ENCODE data around the gene FAIM2. TPM values are rescaled to one million over a fixed set of nuclear protein-coding genes. Genes with fewer than 3 reads are reported as not detected.
"Not testable (repeated sequence)": the region's sequence is repeated elsewhere in the genome, so short reads cannot be mapped to it uniquely, and the experiment has no call there.

Gene FAIM2
- total RNA-seq, 2 experiments from 2014 or later, result 0.33 to 0.50 TPM

GRCh38 chr12:49885663-49886461 is 17.8 kb downstream of the FAIM2 start:
- DNase-seq, result no peak
- ChIA-PET CTCF (interaction anchor here (0.5 to 0.9 kb wide), 3 partner anchors 81 to 96 kb away, joined by 3 to 4 read pairs (median 3); no protein-coding TSS in a partner anchor), POLR2A (no interaction called here)
- Mint-ChIP-seq H3K4me1 (no peaks in the 10 kb centered on the region), H3K36me3 (ENCODE audit: low read depth) (no peaks in the 10 kb centered on the region), H3K4me3 (no peak overlapping the region), H3K9me3 (no peaks in the 10 kb centered on the region), H3K27ac (no peak overlapping the region), H3K27me3 (no peaks in the 10 kb centered on the region)

- H3K4me3 Mint-ChIP-seq, result no peak overlapping the region
- ChIA-PET POLR2A (no interaction called here), CTCF (interaction anchor here (0.9 kb wide), 1 partner anchor 82 kb away, joined by 3 read pairs; no protein-coding TSS in a partner anchor)
- DNase-seq, result no peak
- H3K36me3 Mint-ChIP-seq (ENCODE audit: low read depth), result no peaks in the 10 kb centered on the region
- no peaks in the 10 kb centered on the region for H3K4me1 Mint-ChIP-seq
- H3K27ac Mint-ChIP-seq, result no peak overlapping the region
- no peaks in the 10 kb centered on the region for H3K27me3 Mint-ChIP-seq
- peaks cover 7% of the 10 kb centered on the region for H3K9me3 Mint-ChIP-seq
Measured at GRCh38 chr12:49885118-49885517, 18.6 kb downstream of the FAIM2 start.

DNA sequence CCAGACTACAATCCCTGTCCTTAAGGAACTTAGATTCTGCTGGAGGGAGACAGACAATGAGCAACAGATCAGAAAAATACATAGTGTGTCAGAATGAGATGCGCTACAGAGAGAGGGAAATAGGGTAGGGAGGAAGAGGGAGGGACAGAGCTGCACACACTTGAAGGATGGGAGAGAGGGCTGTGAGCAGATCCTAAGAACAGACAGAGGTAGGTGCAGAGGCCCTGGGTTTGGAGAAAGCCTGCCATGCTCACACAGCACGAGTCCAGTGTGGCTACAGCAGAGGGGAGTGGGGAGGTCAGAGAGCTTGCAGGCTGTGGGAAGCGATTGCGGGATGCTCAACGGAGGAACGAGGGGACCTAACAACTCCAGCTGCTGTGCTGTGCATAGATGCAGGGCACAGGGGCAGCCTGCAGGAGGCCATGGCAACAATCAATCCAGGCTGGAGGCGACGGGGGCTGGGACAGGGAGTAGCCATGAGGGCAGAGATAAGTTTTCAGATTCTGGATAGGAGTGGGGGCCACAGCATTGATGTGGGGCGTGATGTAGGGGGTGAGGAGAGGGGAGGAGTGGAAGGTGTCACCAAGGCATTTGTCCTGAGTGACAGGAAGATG is 20.7 kb downstream of the FAIM2 start:
- H3K27ac Mint-ChIP-seq, result no peak overlapping the region
- ChIA-PET POLR2A (no interaction called here), CTCF (interaction anchor here (0.6 to 1.4 kb wide), 3 partner anchors 11 to 87 kb away, joined by 3 read pairs; no protein-coding TSS in a partner anchor)
- no peak overlapping the region for H3K4me3 Mint-ChIP-seq
- H3K27me3 Mint-ChIP-seq, result no peaks in the 10 kb centered on the region
- no peak for DNase-seq
- no peaks in the 10 kb centered on the region for H3K4me1 Mint-ChIP-seq
- peaks cover 29% of the 10 kb centered on the region for H3K9me3 Mint-ChIP-seq
- no peaks in the 10 kb centered on the region for H3K36me3 Mint-ChIP-seq (ENCODE audit: low read depth)

DNA sequence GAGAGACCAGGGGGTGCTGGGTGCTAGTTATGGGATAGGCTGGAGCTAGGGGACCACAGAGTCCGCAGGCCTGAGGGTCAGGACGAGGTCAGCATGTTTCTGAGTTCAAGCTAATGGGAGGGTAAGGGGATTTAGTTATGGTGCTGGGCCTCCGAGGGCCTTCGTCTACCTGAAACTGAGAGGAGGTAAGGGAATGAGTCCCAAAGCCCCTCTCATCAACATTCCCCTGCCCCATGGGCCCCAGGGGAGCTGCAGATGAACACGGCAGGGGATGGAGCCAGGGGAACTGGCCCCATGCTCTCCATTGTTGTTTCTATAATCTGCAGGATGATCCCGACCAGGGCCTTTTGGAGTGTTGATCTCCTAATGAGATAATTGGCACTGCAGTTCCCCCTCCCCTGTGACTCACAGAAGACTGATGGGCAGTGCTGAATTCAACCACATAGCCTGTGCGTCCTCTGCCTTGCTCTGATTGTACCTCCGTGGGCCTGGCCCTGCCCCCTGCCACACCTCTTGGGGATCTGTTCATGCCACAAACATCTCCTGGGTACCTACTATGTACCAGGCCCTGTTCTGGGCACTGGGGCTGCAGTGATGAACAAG is 21.4 kb downstream of the FAIM2 start:
- Mint-ChIP-seq H3K36me3 (ENCODE audit: low read depth) (no peaks in the 10 kb centered on the region), H3K27ac (no peak overlapping the region), H3K9me3 (peaks cover 35% of the 10 kb centered on the region), H3K4me3 (no peak overlapping the region), H3K4me1 (no peaks in the 10 kb centered on the region), H3K27me3 (no peaks in the 10 kb centered on the region)
- CTCF ChIA-PET, result interaction anchor here (1.4 kb wide), 1 partner anchor 10 kb away, joined by 3 read pairs; no protein-coding TSS in a partner anchor
- POLR2A ChIA-PET, result no interaction called here
- no peak for DNase-seq

- H3K4me1 Mint-ChIP-seq, result no peaks in the 10 kb centered on the region
- POLR2A ChIA-PET, result no interaction called here
- DNase-seq, result no peak
- peaks cover 35% of the 10 kb centered on the region for H3K9me3 Mint-ChIP-seq
- no peaks in the 10 kb centered on the region for H3K27me3 Mint-ChIP-seq
- no peaks in the 10 kb centered on the region for H3K36me3 Mint-ChIP-seq (ENCODE audit: low read depth)
- no peak overlapping the region for H3K4me3 Mint-ChIP-seq
- no peak overlapping the region for H3K27ac Mint-ChIP-seq
- CTCF ChIA-PET, result interaction anchor here (0.5 to 1.4 kb wide), 3 partner anchors 10 to 15 kb away, joined by 3 to 6 read pairs (median 3); no protein-coding TSS in a partner anchor
Measured at GRCh38 chr12:49881415-49882247, 22.1 kb downstream of the FAIM2 start.

GRCh38 chr12:49880756-49881414 is 22.8 kb downstream of the FAIM2 start:
- no peak for DNase-seq
- H3K4me3 Mint-ChIP-seq, result no peak overlapping the region
- H3K27ac Mint-ChIP-seq, result no peak overlapping the region
- CTCF ChIA-PET, result interaction anchor here (0.5 to 1.3 kb wide), 2 partner anchors 9 to 16 kb away, joined by 3 to 6 read pairs; no protein-coding TSS in a partner anchor
- peaks cover 35% of the 10 kb centered on the region for H3K9me3 Mint-ChIP-seq
- H3K4me1 Mint-ChIP-seq, result no peaks in the 10 kb centered on the region
- H3K27me3 Mint-ChIP-seq, result no peaks in the 10 kb centered on the region
- no peaks in the 10 kb centered on the region for H3K36me3 Mint-ChIP-seq (ENCODE audit: low read depth)
- POLR2A ChIA-PET, result no interaction called here

- H3K4me3 Mint-ChIP-seq; H3K27ac Mint-ChIP-seq; DNase-seq; CTCF ChIA-PET; H3K4me1 Mint-ChIP-seq; H3K36me3 Mint-ChIP-seq (ENCODE audit: low read depth); H3K27me3 Mint-ChIP-seq; POLR2A ChIA-PET: not testable (repeated sequence)
- H3K9me3 Mint-ChIP-seq, result peaks cover 35% of the 10 kb centered on the region
Measured at GRCh38 chr12:49879065-49879464, 24.6 kb downstream of the FAIM2 start.

DNA sequence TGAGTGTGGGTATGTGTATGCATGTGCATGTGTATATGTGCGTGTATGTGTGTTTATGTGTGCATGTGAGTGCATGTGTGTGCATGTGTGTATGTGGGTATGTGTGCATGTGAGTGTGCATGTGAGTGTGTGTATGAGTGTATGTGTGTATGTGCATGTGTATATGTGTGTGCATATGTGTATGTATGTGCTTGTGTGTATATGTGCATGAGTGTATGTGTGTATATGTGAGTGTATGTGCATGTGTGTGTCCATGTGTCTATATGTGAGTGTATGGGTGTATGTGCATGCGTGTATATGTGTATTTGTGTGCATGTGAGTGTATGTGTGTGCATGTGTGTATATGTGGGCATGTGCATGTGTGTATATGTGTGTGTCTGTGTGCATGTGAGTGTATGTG is 25.7 kb downstream of the FAIM2 start:
- Mint-ChIP-seq H3K36me3 (ENCODE audit: low read depth) (no peaks in the 10 kb centered on the region), H3K4me1 (no peaks in the 10 kb centered on the region), H3K27me3 (no peaks in the 10 kb centered on the region), H3K9me3 (peaks cover 35% of the 10 kb centered on the region), H3K27ac (no peak overlapping the region), H3K4me3 (no peak overlapping the region)
- ChIA-PET CTCF (no interaction called here), POLR2A (no interaction called here)
- no peak for DNase-seq

DNA sequence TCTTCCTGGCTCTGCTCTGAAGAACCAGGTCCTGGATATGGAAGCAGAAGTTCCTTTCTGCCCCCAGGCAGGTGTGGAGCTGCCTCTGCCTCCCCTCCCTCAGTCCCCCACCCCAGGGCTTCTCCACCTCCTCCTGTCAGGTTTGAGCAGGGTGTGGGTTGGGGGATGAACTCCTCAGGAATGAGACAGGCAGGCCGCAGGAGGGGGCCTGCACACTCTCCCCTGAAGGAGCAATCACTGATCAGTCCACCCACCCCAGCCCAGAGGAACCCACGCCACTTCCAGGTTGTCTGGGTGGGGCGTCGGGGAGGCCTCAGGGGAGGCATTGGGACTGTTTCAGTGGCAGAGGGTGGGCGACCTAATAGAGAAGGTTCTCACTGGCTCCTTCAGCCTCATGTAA is 26.6 kb downstream of the FAIM2 start:
- no peak for DNase-seq
- no peaks in the 10 kb centered on the region for H3K27me3 Mint-ChIP-seq
- no peaks in the 10 kb centered on the region for H3K36me3 Mint-ChIP-seq (ENCODE audit: low read depth)
- peaks cover 35% of the 10 kb centered on the region for H3K9me3 Mint-ChIP-seq
- no peak overlapping the region for H3K4me3 Mint-ChIP-seq
- CTCF ChIA-PET, result no interaction called here
- POLR2A ChIA-PET, result no interaction called here
- no peaks in the 10 kb centered on the region for H3K4me1 Mint-ChIP-seq
- H3K27ac Mint-ChIP-seq, result no peak overlapping the region

DNA sequence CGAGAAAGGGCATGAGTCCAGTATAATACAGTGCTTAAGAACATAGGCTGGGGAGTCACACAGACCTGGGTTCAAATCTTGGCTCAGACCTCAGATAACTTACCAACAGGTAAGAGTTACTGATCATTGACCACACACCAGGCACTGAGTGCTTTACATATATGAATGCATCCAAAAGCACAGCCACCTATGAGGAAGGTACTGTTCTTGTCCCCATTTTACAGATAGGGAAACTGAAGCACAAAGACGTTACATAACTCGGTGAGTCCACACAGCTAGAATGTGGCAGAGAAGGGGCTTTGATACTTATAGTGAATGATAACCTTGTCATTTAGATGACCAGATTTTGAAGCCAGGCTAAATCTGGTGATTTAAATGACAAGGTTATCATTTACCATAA is 27.6 kb downstream of the FAIM2 start:
- H3K36me3 Mint-ChIP-seq (ENCODE audit: low read depth), result no peaks in the 10 kb centered on the region
- H3K4me3 Mint-ChIP-seq, result no peak overlapping the region
- CTCF ChIA-PET, result no interaction called here

DNA sequence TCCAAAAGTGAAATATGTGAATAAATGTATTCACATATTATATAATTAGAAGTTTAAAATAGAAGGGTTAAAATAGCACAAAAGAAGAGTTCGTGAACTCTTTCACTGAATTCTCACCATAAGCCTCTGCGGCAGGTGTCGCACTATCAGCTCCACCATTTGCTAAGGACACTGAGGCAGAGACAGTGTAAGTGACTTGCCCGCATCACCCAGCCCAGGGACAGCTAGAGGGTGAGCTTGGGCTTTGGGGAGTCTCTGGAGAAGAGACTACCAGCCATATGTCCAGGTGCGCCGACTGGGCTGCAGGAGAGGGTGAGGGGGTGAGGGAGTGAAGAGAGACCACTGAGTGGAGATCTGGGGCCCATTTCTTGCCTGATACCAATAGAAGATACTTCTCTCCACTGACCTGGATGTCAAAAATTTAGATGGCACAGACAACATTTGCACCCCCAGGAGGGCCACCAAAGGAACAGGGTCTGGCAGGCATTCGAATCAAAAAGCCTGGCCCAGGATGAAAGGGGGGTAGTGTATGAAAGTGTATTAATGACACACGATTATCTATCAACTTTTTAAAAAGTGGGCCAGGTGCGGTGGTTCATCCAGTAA is 28.5 kb downstream of the FAIM2 start:
- no peaks in the 10 kb centered on the region for H3K27me3 Mint-ChIP-seq
- ChIA-PET POLR2A (no interaction called here), CTCF (no interaction called here)
- H3K27ac Mint-ChIP-seq, result no peak overlapping the region
- H3K4me3 Mint-ChIP-seq, result no peak overlapping the region
- H3K4me1 Mint-ChIP-seq, result no peaks in the 10 kb centered on the region
- no peak for DNase-seq
- peaks cover 29% of the 10 kb centered on the region for H3K9me3 Mint-ChIP-seq
- H3K36me3 Mint-ChIP-seq (ENCODE audit: low read depth), result no peaks in the 10 kb centered on the region

More for the DNA sequence above, 27.6 kb downstream of the FAIM2 start:
- H3K9me3 Mint-ChIP-seq, result peaks cover 35% of the 10 kb centered on the region
- POLR2A ChIA-PET, result no interaction called here
- H3K27ac Mint-ChIP-seq, result no peak overlapping the region
- no peaks in the 10 kb centered on the region for H3K27me3 Mint-ChIP-seq
- no peak for DNase-seq
- no peaks in the 10 kb centered on the region for H3K4me1 Mint-ChIP-seq

Measured in activated CD4-positive, alpha-beta T cell treated with anti-CD3 and anti-CD28 coated beads, Interleukin-2, amount 10 ng/mL, durations not matched to agents 7 days and 5 days (primary cell).